Naive thymus-derived CD8-positive, alpha-beta T cell (primary cell): Measurements from ENCODE around the gene HSPB8. TPM values are rescaled to one million over a fixed set of nuclear protein-coding genes. Genes with fewer than 3 reads are reported as not detected.

Experiments
- ATAC-seq, 2 donors: fragments of 150-1000 bp; cut with Tn5 transposase in 1 of 2; sonication (Bioruptor Pico), chemical (Tn5 transposase) in 1 of 2; 1 replicate in 1 of 2; 2 replicates in 1 of 2; pipeline ENCODE4 v1.10.0; 2021; ENCODE audit warnings: mild to moderate bottlenecking in 2 of 2, moderate library complexity in 2 of 2
- POLR2A ChIA-PET: fragments of 350-600 bp; sonication (Branson Sonifier 250); formaldehyde crosslinking; loops from one replicate; lab custom pipeline; 2021; ENCODE audit warnings: antibody characterized with exemption; lab: Charles Lee
- DNase-seq, 10 donors: peaks; one replicate each; pipeline versions ENCODE4 v3.0.0 to v3.0.0-alpha.2; 2020 to 2022
- H3K27ac Mint-ChIP-seq, 10 donors: one replicate each; pipeline ENCODE4 v1.8.0; 2020 to 2022; ENCODE audit warnings: mild to moderate bottlenecking in 10 of 10, mixed read lengths in 10 of 10, moderate library complexity in 4 of 10, inconsistent platforms in 1 of 10
- H3K27me3 Mint-ChIP-seq, 5 donors: one replicate each; pipeline ENCODE4 v1.8.0; 2021 to 2022; ENCODE audit warnings: mixed read lengths in 5 of 5
- H3K36me3 Mint-ChIP-seq, 3 donors: one replicate each; pipeline ENCODE4 v1.8.0; 2020 to 2022; ENCODE audit warnings: mixed read lengths in 3 of 3, mild to moderate bottlenecking in 2 of 3, inconsistent platforms in 1 of 3
- H3K4me1 Mint-ChIP-seq, 4 donors: one replicate each; pipeline ENCODE4 v1.8.0; 2021 to 2022; ENCODE audit warnings: mixed read lengths in 4 of 4
- H3K4me3 Mint-ChIP-seq, 10 donors: one replicate each; pipeline ENCODE4 v1.8.0; 2020 to 2022; ENCODE audit warnings: mild to moderate bottlenecking in 10 of 10, mixed read lengths in 10 of 10, moderate library complexity in 6 of 10, inconsistent platforms in 1 of 10
- H3K9me3 Mint-ChIP-seq, 9 donors: one replicate each; pipeline ENCODE4 v1.8.0; 2020 to 2022; ENCODE audit warnings: mixed read lengths in 9 of 9, mild to moderate bottlenecking in 3 of 9, inconsistent platforms in 1 of 9, moderate library complexity in 1 of 9
- polyA plus RNA-seq, 3 donors: library from polyadenylated mRNA; unstranded; fragments of 300-500 nt; fragmentation: Illumina TruSeq; gene quantifications; one replicate each; pipeline ENCODE4 v1.2.3, GENCODE V29; 2021
- total RNA-seq, 8 experiments: library from RNA in 2 of 8; stranded (reverse) in 2 of 8; gene quantifications; one replicate each; pipeline ENCODE4 v1.2.3 and lab custom pipeline; 2021 to 2026

HSPB8 gene
- total and polyA plus RNA-seq, 5 experiments from 2014 or later = not detected

GRCh38 chr12:119222222-119222951 is 43.7 kb downstream of the HSPB8 start:
- DNase-seq = no peak
- H3K27me3 Mint-ChIP-seq = peaks cover 0 to 15% (median 3%) of the 10 kb centered on the region in 5 donors
- POLR2A ChIA-PET = no interaction called here
- H3K36me3 Mint-ChIP-seq = peaks cover 0 to 6% (median 0%) of the 10 kb centered on the region in 3 donors
- ATAC-seq = no peak
- no peaks in the 10 kb centered on the region for H3K4me1 Mint-ChIP-seq
- peaks cover 0 to 5% (median 2%) of the 10 kb centered on the region in 9 donors for H3K9me3 Mint-ChIP-seq
- H3K27ac Mint-ChIP-seq = no peak overlapping the region
- H3K4me3 Mint-ChIP-seq = no peak overlapping the region

- no peak for DNase-seq
- no peaks in the 10 kb centered on the region for H3K4me1 Mint-ChIP-seq
- H3K36me3 Mint-ChIP-seq = no peaks in the 10 kb centered on the region
- H3K27me3 Mint-ChIP-seq = peaks cover 3 to 23% (median 8%) of the 10 kb centered on the region in 5 donors
- no peak overlapping the region for H3K4me3 Mint-ChIP-seq
- ATAC-seq = no peak
- no peak overlapping the region for H3K27ac Mint-ChIP-seq
- POLR2A ChIA-PET = no interaction called here
- H3K9me3 Mint-ChIP-seq = peaks cover 0 to 8% (median 2%) of the 10 kb centered on the region in 9 donors
Observed at GRCh38 chr12:119225454-119225853, 46.7 kb downstream of the HSPB8 start.

- POLR2A ChIA-PET = no interaction called here
- H3K4me3 Mint-ChIP-seq = no peak overlapping the region
- no peaks in the 10 kb centered on the region for H3K36me3 Mint-ChIP-seq
- no peak for DNase-seq
- H3K4me1 Mint-ChIP-seq = no peaks in the 10 kb centered on the region
- H3K9me3 Mint-ChIP-seq = peaks cover 0 to 8% (median 2%) of the 10 kb centered on the region in 9 donors
- H3K27me3 Mint-ChIP-seq = peaks cover 6 to 24% (median 15%) of the 10 kb centered on the region in 5 donors
- H3K27ac Mint-ChIP-seq = no peak overlapping the region
- no peak for ATAC-seq
Observed at GRCh38 chr12:119227292-119227691, 48.6 kb downstream of the HSPB8 start.

GRCh38 chr12:119229205-119229604 is 50.5 kb downstream of the HSPB8 start:
- H3K9me3 Mint-ChIP-seq = peaks cover 0 to 8% (median 0%) of the 10 kb centered on the region in 9 donors
- no peak overlapping the region for H3K4me3 Mint-ChIP-seq
- ATAC-seq (no peak), DNase-seq (no peak)
- H3K27ac Mint-ChIP-seq = no peak overlapping the region
- POLR2A ChIA-PET = no interaction called here
- no peaks in the 10 kb centered on the region for H3K36me3 Mint-ChIP-seq
- peaks cover 6 to 32% (median 18%) of the 10 kb centered on the region in 5 donors for H3K27me3 Mint-ChIP-seq
- H3K4me1 Mint-ChIP-seq = no peaks in the 10 kb centered on the region

- Mint-ChIP-seq H3K27me3 (peaks cover 6 to 32% (median 18%) of the 10 kb centered on the region in 5 donors), H3K9me3 (peaks cover 0 to 8% (median 0%) of the 10 kb centered on the region in 9 donors), H3K27ac (no peak overlapping the region), H3K4me3 (no peak overlapping the region), H3K4me1 (no peaks in the 10 kb centered on the region), H3K36me3 (no peaks in the 10 kb centered on the region)
- ATAC-seq = no peak
- no peak for DNase-seq
- POLR2A ChIA-PET = no interaction called here
Observed at GRCh38 chr12:119229837-119230236, 51.1 kb downstream of the HSPB8 start.

- no peaks in the 10 kb centered on the region for H3K4me1 Mint-ChIP-seq
- no peaks in the 10 kb centered on the region for H3K36me3 Mint-ChIP-seq
- no peak for ATAC-seq
- DNase-seq = no peak
- no peak overlapping the region for H3K27ac Mint-ChIP-seq
- H3K4me3 Mint-ChIP-seq = no peak overlapping the region
- H3K27me3 Mint-ChIP-seq = peaks cover 6 to 40% (median 18%) of the 10 kb centered on the region in 5 donors
- POLR2A ChIA-PET = no interaction called here
- H3K9me3 Mint-ChIP-seq = peaks cover 0 to 8% (median 1%) of the 10 kb centered on the region in 9 donors
Observed at GRCh38 chr12:119230807-119231206, 52.1 kb downstream of the HSPB8 start.

GRCh38 chr12:119231774-119232173 is 53.0 kb downstream of the HSPB8 start:
- POLR2A ChIA-PET = no interaction called here
- no peak overlapping the region for H3K4me3 Mint-ChIP-seq

GRCh38 chr12:119235197-119235751 is 56.5 kb downstream of the HSPB8 start:
- Mint-ChIP-seq H3K27me3 (peaks cover 0 to 37% (median 15%) of the 10 kb centered on the region in 5 donors), H3K4me3 (no peak overlapping the region), H3K9me3 (peaks cover 0 to 10% (median 4%) of the 10 kb centered on the region in 9 donors), H3K27ac (no peak overlapping the region), H3K36me3 (no peaks in the 10 kb centered on the region), H3K4me1 (no peaks in the 10 kb centered on the region)
- no peak for ATAC-seq
- no peak for DNase-seq
- POLR2A ChIA-PET = no interaction called here

More at GRCh38 chr12:119231774-119232173, 53.0 kb downstream of the HSPB8 start:
- ATAC-seq (no peak), DNase-seq (no peak)
- Mint-ChIP-seq H3K9me3 (peaks cover 0 to 8% (median 2%) of the 10 kb centered on the region in 9 donors), H3K36me3 (no peaks in the 10 kb centered on the region), H3K27ac (no peak overlapping the region), H3K27me3 (peaks cover 6 to 46% (median 18%) of the 10 kb centered on the region in 5 donors), H3K4me1 (no peaks in the 10 kb centered on the region)

GRCh38 chr12:119236372-119236771 is 57.6 kb downstream of the HSPB8 start:
- H3K27me3 Mint-ChIP-seq = peaks cover 0 to 37% (median 15%) of the 10 kb centered on the region in 5 donors
- no peak for DNase-seq
- ATAC-seq = no peak
- no peak overlapping the region for H3K4me3 Mint-ChIP-seq
- POLR2A ChIA-PET = no interaction called here
- no peaks in the 10 kb centered on the region for H3K4me1 Mint-ChIP-seq
- H3K27ac Mint-ChIP-seq = no peak overlapping the region
- peaks cover 0 to 15% (median 4%) of the 10 kb centered on the region in 9 donors for H3K9me3 Mint-ChIP-seq
- no peaks in the 10 kb centered on the region for H3K36me3 Mint-ChIP-seq

GRCh38 chr12:119239040-119239439 is 60.3 kb downstream of the HSPB8 start:
- Mint-ChIP-seq H3K27me3 (peaks cover 0 to 21% (median 2%) of the 10 kb centered on the region in 5 donors), H3K27ac (no peak overlapping the region), H3K4me3 (no peak overlapping the region), H3K4me1 (no peaks in the 10 kb centered on the region), H3K9me3 (peaks cover 0 to 15% (median 3%) of the 10 kb centered on the region in 9 donors), H3K36me3 (no peaks in the 10 kb centered on the region)
- POLR2A ChIA-PET = no interaction called here
- DNase-seq (no peak), ATAC-seq (no peak)

GRCh38 chr12:119241049-119241448 is 62.3 kb downstream of the HSPB8 start:
- no peak for DNase-seq
- H3K27me3 Mint-ChIP-seq = peaks cover 0 to 13% (median 8%) of the 10 kb centered on the region in 5 donors
- H3K36me3 Mint-ChIP-seq = no peaks in the 10 kb centered on the region
- POLR2A ChIA-PET = no interaction called here
- ATAC-seq = no peak
- no peak overlapping the region for H3K27ac Mint-ChIP-seq
- no peaks in the 10 kb centered on the region for H3K4me1 Mint-ChIP-seq
- no peak overlapping the region for H3K4me3 Mint-ChIP-seq
- peaks cover 0 to 15% (median 2%) of the 10 kb centered on the region in 9 donors for H3K9me3 Mint-ChIP-seq

GRCh38 chr12:119241580-119242169 is 62.9 kb downstream of the HSPB8 start:
- H3K4me1 Mint-ChIP-seq = no peaks in the 10 kb centered on the region
- H3K27me3 Mint-ChIP-seq = peaks cover 0 to 13% (median 8%) of the 10 kb centered on the region in 5 donors
- H3K4me3 Mint-ChIP-seq = no peak overlapping the region
- POLR2A ChIA-PET = no interaction called here
- peaks cover 0 to 15% (median 2%) of the 10 kb centered on the region in 9 donors for H3K9me3 Mint-ChIP-seq
- no peak overlapping the region for H3K27ac Mint-ChIP-seq
- H3K36me3 Mint-ChIP-seq = no peaks in the 10 kb centered on the region
- ATAC-seq (no peak), DNase-seq (no peak)
